ENCODE data around the gene SYNGR3.

SYNGR3 gene

GRCh38 chr16:1978476-1979120, 11.2 kb upstream of the SYNGR3 start:
- DNase-seq = no peak

DNA sequence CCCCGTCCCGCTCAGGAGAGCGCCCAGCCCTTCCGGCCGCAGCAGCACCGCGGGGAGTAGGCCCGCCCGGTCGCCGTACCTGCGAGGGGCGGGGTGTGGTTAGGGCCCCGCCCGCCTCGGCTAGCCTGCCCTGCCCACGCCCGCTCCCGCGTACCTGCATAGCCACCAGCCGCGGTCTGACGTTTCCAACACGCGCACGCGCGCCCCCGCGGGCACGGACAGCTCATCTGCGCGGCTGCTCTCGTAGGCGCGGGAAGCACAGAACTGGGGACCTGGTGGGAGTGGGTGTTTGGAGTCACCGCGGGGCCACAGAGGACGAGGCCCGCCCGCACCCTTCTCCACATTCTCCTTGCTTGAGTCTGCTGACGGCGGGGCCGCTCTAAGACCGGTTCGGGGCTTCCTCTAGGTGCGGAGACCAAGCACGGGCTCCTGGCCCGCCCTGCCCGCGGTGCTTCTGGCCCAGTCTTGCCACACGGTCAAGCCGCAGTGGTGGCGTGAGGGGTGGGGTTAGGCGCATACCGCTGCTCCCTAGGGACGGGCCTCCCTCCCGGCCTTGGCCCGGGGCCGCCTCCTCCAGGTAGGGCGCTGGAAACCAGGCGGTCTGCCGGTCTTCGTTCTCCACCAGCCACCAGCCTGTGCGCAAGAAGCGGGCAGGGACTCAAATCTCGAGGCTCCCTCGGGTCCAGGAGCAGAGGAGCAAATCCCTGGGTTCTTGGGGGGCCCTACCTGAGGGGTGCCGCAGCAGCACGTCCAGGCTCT, 10.3 kb upstream of the SYNGR3 start:
- peak; percentile 51 for DNase-seq

DNA sequence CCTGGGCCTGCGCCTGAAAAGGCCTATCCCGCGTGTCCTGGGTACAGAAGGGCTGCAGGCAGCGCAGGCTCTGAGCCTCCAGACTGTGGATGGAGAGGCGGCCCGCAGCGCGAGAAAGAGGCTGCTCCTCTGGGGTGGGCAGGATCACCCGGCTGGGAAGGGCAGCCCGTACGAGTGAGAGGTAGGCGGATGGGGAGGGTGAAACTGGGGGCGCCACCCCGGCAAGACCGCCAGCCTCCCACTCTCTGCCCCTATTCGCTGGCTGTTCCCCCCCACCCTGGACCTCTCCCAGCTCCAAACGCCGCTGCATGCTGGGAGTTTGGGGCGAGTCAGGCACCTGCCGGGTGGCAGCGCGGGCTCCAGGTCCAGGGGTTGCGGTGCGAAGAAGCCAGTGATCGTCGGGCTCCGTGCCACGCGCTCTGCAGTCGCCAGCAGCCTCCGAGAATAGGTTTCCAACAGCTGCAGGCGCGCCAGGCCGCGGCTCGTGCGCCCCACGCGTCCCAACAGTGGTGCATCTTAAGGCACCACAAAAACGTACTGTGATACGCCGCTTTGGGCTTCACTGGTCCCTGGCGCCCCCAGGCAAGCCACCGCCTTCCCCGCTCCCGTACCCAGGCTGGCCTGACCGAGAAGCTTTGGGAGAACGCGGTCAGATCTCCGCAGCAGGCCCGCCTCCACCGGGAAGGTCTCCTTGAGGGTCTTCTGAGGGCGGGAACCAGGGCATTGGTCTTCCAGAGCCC, 9.6 kb upstream of the SYNGR3 start:
- DNase-seq = no peak

DNA sequence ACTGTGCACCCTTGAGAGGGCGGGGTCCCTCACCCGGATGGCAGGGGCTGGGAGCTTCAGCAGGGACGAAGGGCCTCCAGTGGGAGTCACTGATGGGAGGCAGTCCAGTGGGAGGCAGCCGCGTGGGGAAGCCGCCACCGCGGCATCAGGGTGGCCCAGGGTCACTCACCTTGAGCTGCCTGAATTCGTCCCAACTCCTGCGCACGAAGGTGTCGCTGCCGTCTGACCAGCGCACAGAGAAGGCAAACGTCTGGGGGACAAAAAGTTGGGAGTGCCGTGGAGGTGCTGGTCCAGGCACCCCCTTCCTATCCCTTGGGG, 9.0 kb upstream of the SYNGR3 start:
- no peak for DNase-seq

DNA sequence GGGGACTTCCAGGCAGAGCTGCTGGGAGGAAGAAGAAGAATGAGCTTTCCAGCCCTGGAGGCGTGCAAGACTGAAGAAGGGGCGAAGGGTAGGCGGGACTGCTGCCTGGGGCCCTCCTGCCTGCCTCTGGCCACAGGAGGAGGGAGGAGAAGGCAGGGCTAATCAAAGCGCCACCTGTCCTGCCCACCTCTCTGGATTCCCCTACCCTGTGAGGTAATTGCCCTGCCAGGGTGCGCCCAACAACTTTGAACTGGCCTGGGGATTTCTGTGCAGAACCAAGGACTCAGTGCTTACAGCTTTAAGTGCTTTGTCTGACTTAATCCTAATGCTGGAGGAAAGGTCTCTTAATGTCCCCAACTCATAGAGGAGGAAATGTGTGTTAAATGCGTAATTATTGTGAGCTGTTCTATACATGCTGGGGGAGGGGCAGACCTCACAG, 8.4 kb upstream of the SYNGR3 start, which contains the start of gene NOXO1:
TSS of gene NOXO1 (minus strand) at position 72 of the 439 bp plus-strand sequence. CDS start 290 bp downstream, outside the sequence.
- no peak for DNase-seq

DNA sequence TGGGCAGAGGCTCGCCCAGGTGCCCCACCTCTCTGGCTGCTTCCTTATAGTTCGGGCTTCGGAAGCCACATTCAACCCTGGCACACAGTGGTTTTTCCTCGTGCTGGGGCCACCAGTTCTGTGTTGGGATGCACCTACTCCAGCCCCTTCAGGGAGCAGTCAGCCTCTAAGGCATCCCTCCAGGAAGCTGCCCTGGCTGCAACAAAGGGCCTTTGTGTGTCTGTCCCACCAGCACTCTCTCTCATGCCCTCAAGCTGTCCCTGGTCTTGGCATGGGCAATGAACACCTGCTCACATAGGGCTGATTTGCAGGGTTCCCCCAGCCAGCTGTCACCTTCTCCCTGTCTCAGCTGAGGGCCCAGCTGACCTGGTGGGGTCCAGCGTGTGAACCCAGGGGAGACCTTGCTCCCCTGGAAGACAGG, 7.7 kb upstream of the SYNGR3 start:
- no peak for DNase-seq

- no peak for DNase-seq
These were observed 6.7 kb upstream of the SYNGR3 start for GRCh38 chr16:1982991-1983543.

DNA sequence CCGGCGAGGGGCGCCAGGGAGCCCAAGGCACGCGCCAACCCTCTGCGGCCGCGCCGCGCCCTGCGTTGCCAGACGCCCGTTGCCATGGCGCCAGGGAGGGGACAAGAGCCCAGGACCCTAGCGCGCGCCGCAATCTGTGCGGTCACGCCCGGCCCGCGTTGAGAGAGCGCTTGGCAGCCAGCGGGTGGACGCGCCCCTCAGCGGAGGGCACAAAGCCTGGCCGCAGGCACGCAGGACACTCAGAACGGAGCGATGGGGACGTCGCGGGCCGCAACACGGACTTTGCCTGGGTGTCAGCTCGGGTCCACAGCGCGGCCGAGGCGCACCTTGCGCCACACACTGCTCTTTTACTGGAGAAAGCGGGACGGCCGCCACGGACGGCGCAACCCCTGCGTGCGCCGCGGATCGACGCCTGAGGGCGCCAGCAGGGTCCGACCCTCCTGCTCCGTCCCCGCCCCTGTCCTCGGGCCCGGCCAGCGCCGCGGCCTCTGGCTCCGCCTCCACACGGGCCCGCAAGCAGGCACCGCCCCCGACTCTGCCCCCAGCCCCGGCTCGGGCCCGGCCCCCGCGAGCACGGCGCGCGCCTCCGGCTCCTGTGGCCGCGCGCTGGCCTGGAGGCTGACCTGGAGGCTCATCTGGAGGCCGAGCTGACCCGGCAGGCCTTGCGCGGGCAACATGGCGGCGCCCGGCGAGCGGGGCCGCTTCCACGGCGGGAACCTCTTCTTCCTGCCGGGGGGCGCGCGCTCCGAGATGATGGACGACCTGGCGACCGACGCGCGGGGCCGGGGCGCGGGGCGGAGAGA, 6.0 kb upstream of the SYNGR3 start, which contains the start of gene GFER:
TSS of gene GFER (plus strand) at position 650 of the 803 bp plus-strand sequence. CDS start at position 676, 26 bp downstream.
- peak; percentile 64 for DNase-seq

DNA sequence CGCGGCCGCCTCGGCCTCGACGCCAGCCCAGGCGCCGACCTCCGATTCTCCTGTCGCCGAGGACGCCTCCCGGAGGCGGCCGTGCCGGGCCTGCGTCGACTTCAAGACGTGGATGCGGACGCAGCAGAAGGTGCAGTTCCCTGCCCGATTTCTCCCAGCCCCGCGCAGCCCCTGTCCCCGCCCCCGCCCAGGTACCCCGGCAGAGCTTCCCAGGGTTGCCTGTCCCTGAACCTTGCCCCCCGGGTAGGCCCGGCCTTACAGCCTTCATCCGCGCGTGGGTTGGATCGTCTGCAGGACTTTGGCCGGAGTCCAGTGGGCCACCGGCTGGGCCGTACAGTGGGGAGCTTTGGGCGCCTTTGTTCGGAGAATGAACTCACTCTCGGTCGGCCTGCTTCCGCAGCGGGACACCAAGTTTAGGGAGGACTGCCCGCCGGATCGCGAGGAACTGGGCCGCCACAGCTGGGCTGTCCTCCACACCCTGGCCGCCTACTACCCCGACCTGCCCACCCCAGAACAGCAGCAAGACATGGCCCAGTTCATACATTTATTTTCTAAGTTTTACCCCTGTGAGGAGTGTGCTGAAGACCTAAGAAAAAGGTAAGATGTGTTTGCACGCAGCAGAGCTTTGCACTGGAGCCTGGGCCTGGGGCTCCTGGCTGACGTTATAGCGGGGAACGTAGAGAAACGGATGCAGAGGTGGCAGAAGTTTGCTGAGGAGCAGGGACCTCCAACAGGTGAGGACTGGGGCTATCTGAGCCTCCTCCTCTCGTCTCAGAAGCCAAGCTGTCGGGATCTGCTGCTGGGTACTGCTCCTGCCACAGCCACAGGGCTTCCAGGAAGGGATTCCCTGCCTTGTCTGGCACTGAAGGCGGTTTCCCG, 5.2 kb upstream of the SYNGR3 start:
- no peak for DNase-seq

- DNase-seq = no peak
These were observed 4.2 kb upstream of the SYNGR3 start for GRCh38 chr16:1985466-1986150.

GRCh38 chr16:1987198-1987597, 2.6 kb upstream of the SYNGR3 start:
- DNase-seq = no peak

- DNase-seq = no peak
These were observed 256 bp downstream of the SYNGR3 start for GRCh38 chr16:1990101-1990350.

DNA sequence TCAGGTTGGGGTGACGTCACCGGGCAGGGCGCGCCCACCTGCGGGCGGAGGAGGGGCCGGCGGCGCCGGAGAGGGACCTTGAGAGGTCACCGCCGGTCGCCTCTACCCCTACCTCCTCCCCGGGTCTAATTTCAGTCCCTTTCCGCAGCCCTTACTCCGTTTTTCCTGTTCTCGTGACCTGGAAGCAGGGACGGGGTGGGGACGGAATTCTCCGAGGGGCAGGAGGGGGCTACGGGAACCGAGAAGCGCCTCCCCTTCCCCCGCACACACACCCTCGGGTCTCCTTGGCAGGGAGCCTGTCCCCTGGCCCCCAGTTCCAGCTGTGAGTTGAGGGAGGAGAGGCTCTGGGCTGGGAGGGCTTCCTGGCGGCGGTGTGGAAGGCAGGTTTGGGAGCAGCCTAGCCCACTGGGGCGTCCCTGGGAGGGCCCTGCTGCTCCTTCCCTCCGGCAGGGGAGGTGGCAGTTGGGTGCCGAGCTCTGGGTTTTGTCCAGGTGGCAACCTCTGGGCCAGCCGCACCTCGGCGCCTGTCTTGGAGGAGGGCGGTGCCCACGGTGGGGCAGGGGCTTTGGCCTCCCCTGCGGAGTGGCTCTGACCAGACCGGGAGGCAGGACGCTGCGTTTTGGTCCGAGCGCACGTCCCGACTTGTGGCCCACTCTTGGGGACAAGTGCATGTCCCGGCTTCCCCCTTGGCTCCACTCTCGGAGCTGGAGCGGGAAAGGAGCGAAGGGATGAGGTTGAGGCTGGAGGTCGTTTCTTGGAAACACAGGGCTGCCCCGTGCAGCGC, 773 bp downstream of the SYNGR3 start:
- peak; percentile 46 for DNase-seq

GRCh38 chr16:1991135-1991551, 1.4 kb downstream of the SYNGR3 start:
- DNase-seq = peak; percentile 34

- DNase-seq = no peak
These were observed 1.8 kb downstream of the SYNGR3 start for GRCh38 chr16:1991588-1991947.

GRCh38 chr16:1991948-1992703, 2.4 kb downstream of the SYNGR3 start:
- DNase-seq = peak; percentile 99

GRCh38 chr16:1992704-1993317, 3.0 kb downstream of the SYNGR3 start:
- DNase-seq = no peak

DNA sequence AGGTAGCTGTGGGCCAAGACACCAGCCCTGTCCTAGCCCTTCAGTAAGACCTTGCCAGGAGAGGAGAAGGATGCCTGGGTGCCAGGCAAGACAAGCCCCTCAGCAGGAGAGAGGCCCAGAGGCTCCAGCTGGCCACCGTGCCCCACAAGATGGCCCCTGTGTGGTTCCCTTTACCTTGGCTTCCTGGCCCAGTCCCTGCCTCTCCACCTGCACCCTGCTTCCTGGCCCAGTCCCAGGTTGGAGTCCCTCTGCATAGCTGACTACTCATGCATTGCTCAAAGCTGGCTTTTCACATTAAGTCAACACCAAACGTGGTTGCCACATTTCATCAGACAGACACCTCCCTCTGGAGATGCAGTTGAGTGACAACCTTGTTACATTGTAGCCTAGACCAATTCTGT, 4.0 kb downstream of the SYNGR3 start:
- DNase-seq = no peak
